IMR-90 (cell line): Measurements from ENCODE around the gene MAP3K7CL. TPM values are rescaled to one million over a fixed set of nuclear protein-coding genes. Genes with fewer than 3 reads are reported as not detected.

Experiments
- ATAC-seq: fragments of 200-7000 bp; cut with Tn5 transposase; 2 replicates; pipeline ENCODE4 v1.9.1; 2020; ENCODE audit warnings: low read depth, mild to moderate bottlenecking, moderate library complexity
- BruUV-seq: library from RNA; stranded (reverse); fragments of 400-500 nt; replicated peaks from 2 replicates; lab custom pipeline; 2021; lab: Mats Ljungman, UMichigan
- CTCF ChIA-PET: fragments of 300-600 bp; formaldehyde crosslinking; extraction: SDS; loops from one replicate; lab custom pipeline; 2021; ENCODE audit warnings: antibody characterized with exemption; lab: Yijun Ruan, JAX
- POLR2A ChIA-PET: fragments of 300-600 bp; sonication (Branson Sonifier 250); formaldehyde crosslinking; loops from one replicate; lab custom pipeline; 2022; ENCODE audit warnings: antibody characterized with exemption; ENCODE audit not compliant: unreplicated experiment; lab: Charles Lee
- DNase-seq: peaks from one replicate; pipeline ENCODE4 v3.0.0; 2013
- H2AFZ ChIP-seq: replicated peaks from 2 replicates; pipeline ENCODE3; 2013; ENCODE audit warnings: low read length, mild to moderate bottlenecking; ENCODE audit not compliant: poor library complexity
- H2AK5ac ChIP-seq: 2 replicates; pipeline ENCODE4 v1.6.1; 2013; ENCODE audit warnings: low read depth, low read length, inconsistent platforms
- H2AK9ac ChIP-seq: replicated peaks from 2 replicates; pipeline ENCODE3; 2013; ENCODE audit warnings: mild to moderate bottlenecking, low read depth, low read length, moderate library complexity; ENCODE audit not compliant: poor library complexity
- H2BK120ac ChIP-seq: 2 replicates; pipeline ENCODE4 v1.6.1; 2013; ENCODE audit warnings: low read depth, low read length, inconsistent platforms
- H2BK15ac ChIP-seq: 3 replicates; pipeline ENCODE4 v1.6.1; 2013; ENCODE audit warnings: low read depth, low read length, inconsistent platforms
- H2BK20ac ChIP-seq: 2 replicates; pipeline ENCODE4 v1.6.1; 2013; ENCODE audit warnings: low read depth, mild to moderate bottlenecking, inconsistent platforms, low read length, moderate library complexity
- H2BK5ac ChIP-seq: 2 replicates; pipeline ENCODE4 v1.6.1; 2013; ENCODE audit warnings: mild to moderate bottlenecking, low read depth, low read length, inconsistent platforms; ENCODE audit not compliant: poor library complexity, severe bottlenecking
- H3K14ac ChIP-seq: replicated peaks from 2 replicates; pipeline ENCODE4 v1.6.1; 2013; ENCODE audit warnings: low read depth, low read length, inconsistent platforms
- H3K18ac ChIP-seq: 2 replicates; pipeline ENCODE4 v1.6.1; 2013; ENCODE audit warnings: low read depth, low read length, control low read depth
- H3K23ac ChIP-seq: 2 replicates; pipeline ENCODE4 v1.6.1; 2013; ENCODE audit warnings: low read depth, low read length, inconsistent platforms
- H3K27ac ChIP-seq: 2 replicates; pipeline ENCODE4 v1.5.1; 2013; ENCODE audit warnings: mild to moderate bottlenecking, control low read depth, low read length; ENCODE audit not compliant: insufficient read depth
- H3K27me3 ChIP-seq: 2 replicates; pipeline ENCODE4 v1.6.1; 2013; ENCODE audit warnings: low read length; ENCODE audit not compliant: control insufficient read depth, insufficient read depth
- H3K36me3 ChIP-seq: 2 replicates; pipeline ENCODE4 v1.6.1; 2013; ENCODE audit warnings: low read length, mixed read lengths; ENCODE audit not compliant: control insufficient read depth, insufficient read depth
- H3K4ac ChIP-seq: 2 replicates; pipeline ENCODE4 v1.6.1; 2013; ENCODE audit warnings: low read depth, low read length, inconsistent platforms
- H3K4me1 ChIP-seq: 2 replicates; pipeline ENCODE4 v1.6.1; 2013; ENCODE audit warnings: low read length, mixed read lengths; ENCODE audit not compliant: control insufficient read depth, insufficient read depth
- H3K4me2 ChIP-seq: 2 replicates; pipeline ENCODE4 v1.6.1; 2013; ENCODE audit warnings: low read depth, mild to moderate bottlenecking, control low read depth, low read length, moderate library complexity
- H3K4me3 ChIP-seq: 2 replicates; pipeline ENCODE4 v1.5.1; 2013; ENCODE audit warnings: low read depth, mild to moderate bottlenecking, control low read depth, low read length, moderate library complexity; ENCODE audit not compliant: insufficient read depth
- H3K56ac ChIP-seq: 2 replicates; pipeline ENCODE4 v1.6.1; 2013; ENCODE audit warnings: low read length, inconsistent platforms; ENCODE audit not compliant: insufficient read depth; ENCODE audit errors: extremely low read depth
- H3K79me1 ChIP-seq, 2 experiments: 2 replicates each; pipeline ENCODE4 v1.6.1; 2013; ENCODE audit warnings: low read length in 2 of 2, inconsistent platforms in 1 of 2, low read depth in 1 of 2
- H3K9ac ChIP-seq: 2 replicates; pipeline ENCODE4 v1.6.1; 2013; ENCODE audit warnings: low read depth, low read length, control low read depth
- H3K9me1 ChIP-seq: 2 replicates; pipeline ENCODE4 v1.6.1; 2013; ENCODE audit warnings: low read length, inconsistent platforms; ENCODE audit not compliant: insufficient read depth
- H3K9me3 ChIP-seq: 2 replicates; pipeline ENCODE4 v1.6.1; 2013; ENCODE audit warnings: low read length; ENCODE audit not compliant: control insufficient read depth, insufficient read depth
- H4K20me1 ChIP-seq: 2 replicates; pipeline ENCODE4 v1.6.1; 2013; ENCODE audit warnings: low read length, inconsistent platforms; ENCODE audit not compliant: insufficient read depth
- H4K5ac ChIP-seq: 2 replicates; pipeline ENCODE4 v1.6.1; 2013; ENCODE audit warnings: mild to moderate bottlenecking, low read depth, low read length, control low read depth
- H4K8ac ChIP-seq, 2 experiments: 2 replicates each; pipeline ENCODE4 v1.6.1; 2013; ENCODE audit warnings: low read depth in 2 of 2, low read length in 2 of 2, control low read depth in 1 of 2, inconsistent platforms in 1 of 2
- H4K91ac ChIP-seq: 2 replicates; pipeline ENCODE4 v1.6.1; 2013; ENCODE audit warnings: low read depth, low read length, inconsistent platforms; ENCODE audit not compliant: insufficient read depth
- CEBPB ChIP-seq: IDR thresholded peaks from 2 replicates; pipeline ENCODE4 v1.6.1; 2012; ENCODE audit warnings: low read depth, low read length, improper control_type of control experiment
- POLR2A ChIP-seq: IDR thresholded peaks from 2 replicates; pipeline ENCODE4 v1.6.1; 2012; ENCODE audit warnings: mild to moderate bottlenecking, low read depth, low read length
- WGBS, 2 experiments: methylation state at CpG; one replicate each; pipeline versions ENCODE4 v1.1.5 to v1.1.7; 2013; ENCODE audit warnings: missing lambda C conversion rate in 2 of 2; ENCODE audit not compliant: insufficient read length in 1 of 2; ENCODE audit errors: extremely low coverage in 2 of 2; 5-methylcytosine and 5-hydroxymethylcytosine counted together
- dilution Hi-C: fragments of 300-500 bp; cut with HindIII; formaldehyde crosslinking; loops from one replicate; pipeline ENCODE4 v1.14.3; 2018; ENCODE audit warnings: low sequenced_read_pairs; ENCODE audit not compliant: unreplicated experiment
- in situ Hi-C: fragments of 300-500 bp; cut with MboI; formaldehyde crosslinking; loops from 3 replicates; pipeline ENCODE4 v1.14.3; 2019; ENCODE audit warnings: low sequenced_read_pairs, inconsistent platforms, mixed read lengths
- intact Hi-C: fragments of 100-400 bp; cut with micrococcal nuclease; formaldehyde crosslinking; loops from 2 replicates; pipeline ENCODE4 v1.10.0; 2022
- polyA plus RNA-seq, 3 experiments: library from polyadenylated mRNA; depleted of rRNA; stranded (reverse); fragments of >200 nt; gene quantifications; 2 replicates each; pipeline ENCODE4 v1.2.3, GENCODE V29; 2012; ENCODE audit warnings: low replicate concordance in 1 of 3
- total RNA-seq: library from RNA; depleted of rRNA; stranded (reverse); fragments of >200 nt; gene quantifications from 2 replicates; pipeline ENCODE4 v1.2.3, GENCODE V29; 2012

The MAP3K7CL gene
- total and polyA plus RNA-seq, 2 of the 4 experiments (the other 2 are of a cell fraction) = 21.0 to 22.3 TPM

- Histone ChIP-seq H2BK5ac (peak overlapping the region; percentile 35), H3K27me3 (no peaks in the 10 kb centered on the region), H3K4ac (peak overlapping the region; percentile 34; the same call in 1 of the 2 replicates), H3K23ac (no peak overlapping the region), H2BK15ac (0 out of 3 replicates have a peak overlapping the region, but pooled peaks have one; percentile 25), H3K4me1 (peaks cover 7% of the 10 kb centered on the region), H3K9ac (no peak overlapping the region), H4K20me1 (no peaks in the 10 kb centered on the region), H2AK5ac (no peak overlapping the region), H2AFZ (no peak overlapping the region), H3K14ac (no peak overlapping the region), H4K91ac (no peak overlapping the region), H2AK9ac (no peak overlapping the region), H3K9me1 (peaks cover 7% of the 10 kb centered on the region; the same call in 1 of the 2 replicates), H2BK20ac (peak overlapping the region; percentile 43; the same call in 1 of the 2 replicates), H3K36me3 (no peaks in the 10 kb centered on the region), H3K56ac (no peak overlapping the region), H3K79me1 (no peaks in the 10 kb centered on the region; a peak in 2 of 4 replicates), H3K9me3 (no peaks in the 10 kb centered on the region), H3K4me3 (no peak overlapping the region), H2BK120ac (peak overlapping the region; percentile 74; the same call in 1 of the 2 replicates), H4K8ac (peak overlapping the region in 1 of 2 experiments; percentile 60; a peak in 1 of 4 replicates), H3K27ac (no peak overlapping the region), H4K5ac (no peak overlapping the region), H3K18ac (no peak overlapping the region), H3K4me2 (no peak overlapping the region)
- ChIA-PET CTCF (interaction anchor here (0.5 kb wide), 1 partner anchor 23 kb away, joined by 3 read pairs; no protein-coding TSS in a partner anchor), POLR2A (no interaction called here)
- ATAC-seq (no peak), DNase-seq (no peak)
- no TSS peak for BruUV-seq
- WGBS, 2 experiments = no CpG with 5 or more reads among the region's 3 CpGs
- intact Hi-C loops = no loop called here
- in situ Hi-C loops = no loop called here
- TF ChIP-seq POLR2A (no peak), CEBPB (peak; percentile 37; the same call in 1 of the 2 replicates)
- dilution Hi-C loops = no loop called here
Observed at GRCh38 chr21:29194342-29194741, 63.9 kb downstream of the MAP3K7CL start.
